Uterus (tissue), 4 donors: ENCODE data around the gene CDH3. TPM values are rescaled to one million over a fixed set of nuclear protein-coding genes. Genes with fewer than 3 reads are reported as not detected.

Experiments used
- DNase-seq, 2 donors: peaks; one replicate each; pipeline ENCODE4 v3.0.0-alpha.2; 2019 to 2020
- H3K27ac ChIP-seq, 2 donors: fragments of 200-600 bp; sonication (generic); 1 replicate in 1 of 2; 2 replicates in 1 of 2; pipeline ENCODE4 v1.5.1; 2016 to 2018
- H3K27me3 ChIP-seq, 2 donors: fragments of 200-600 bp; sonication (generic); one replicate each; pipeline ENCODE4 v1.5.1; 2018 to 2019; ENCODE audit warnings: control low read depth in 1 of 2
- H3K36me3 ChIP-seq, 2 donors: fragments of 200-600 bp; sonication (generic); one replicate each; pipeline ENCODE4 v1.5.1; 2019; ENCODE audit warnings: control low read depth in 1 of 2
- H3K4me1 ChIP-seq, 2 donors: fragments of 200-600 bp; sonication (generic); one replicate each; pipeline ENCODE4 v1.5.1; 2018 to 2019; ENCODE audit warnings: control low read depth in 1 of 2
- H3K4me3 ChIP-seq, 2 donors: fragments of 200-600 bp; sonication (generic); 1 replicate in 1 of 2; 2 replicates in 1 of 2; pipeline ENCODE4 v1.5.1; 2018 to 2019; ENCODE audit warnings: mild to moderate bottlenecking in 1 of 2
- H3K9me3 ChIP-seq, 2 donors: fragments of 200-600 bp; sonication (generic); one replicate each; pipeline ENCODE4 v1.5.1; 2019; ENCODE audit warnings: control low read depth in 1 of 2
- POLR2A ChIP-seq, 2 donors: fragments of 450-650 bp; IDR thresholded peaks; one replicate each; pipeline ENCODE4 v1.6.1; 2016; ENCODE audit warnings: antibody characterized with exemption in 2 of 2, mild to moderate bottlenecking in 1 of 2, moderate library complexity in 1 of 2
- intact Hi-C: fragments of 100-400 bp; cut with DNase I; formaldehyde crosslinking; loops from one replicate; pipeline ENCODE4 v1.15.1; 2023; ENCODE audit warnings: low total_unique reads
- total RNA-seq, 4 donors: library from RNA; depleted of rRNA in 3 of 4; stranded (reverse); fragments of >200 nt in 3 of 4; gene quantifications; one replicate each; pipeline versions ENCODE4 v1.1.0 to v1.2.4, GENCODE V29; 2014 to 2023
- TF ChIP-seq, protein P1 (sequence below), 4 experiments: fragments of 200-600 bp in 2 of 4; fragments of 450-650 bp in 2 of 4; sonication (generic) in 2 of 4; IDR thresholded peaks; one replicate each; pipeline ENCODE4 v1.5.1; 2016 to 2019; ENCODE audit warnings: antibody characterized with exemption in 4 of 4, mild to moderate bottlenecking in 2 of 4, moderate library complexity in 1 of 4
- donor health status: DM: yes; HTN: yes; CAD: no.

The CDH3 gene
- total RNA-seq, 4 donors from 2014 or later = 5.1 to 55.3 (median 18.9) TPM

DNA sequence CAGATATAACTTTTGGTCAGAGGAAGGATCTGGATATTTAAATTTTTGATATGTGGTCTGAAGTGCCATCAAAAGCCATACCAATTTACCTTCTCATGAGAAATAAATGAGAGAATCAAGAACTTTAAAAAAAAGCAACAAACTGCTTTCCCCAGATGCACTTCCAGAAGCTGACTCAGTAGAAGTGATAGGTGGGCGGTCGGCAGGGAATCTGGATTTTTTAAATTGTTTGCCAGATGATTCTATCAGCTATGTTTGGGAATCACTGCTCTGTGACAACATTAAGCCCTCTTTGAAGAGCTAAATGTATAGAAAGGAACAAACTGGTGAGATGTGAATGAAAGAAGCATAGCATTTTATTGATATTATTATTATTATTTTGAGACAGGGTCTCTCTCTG, 19.2 kb downstream of the CDH3 start:
- Histone ChIP-seq H3K36me3 (no peaks in the 10 kb centered on the region), H3K27me3 (no peaks in the 10 kb centered on the region), H3K4me3 (no peak overlapping the region), H3K27ac (no peak overlapping the region), H3K4me1 (no peaks in the 10 kb centered on the region), H3K9me3 (no peaks in the 10 kb centered on the region)
- DNase-seq = no peak
- no peak for TF ChIP-seq POLR2A (IDR thresholded peaks at IDR 0.05)
- TF ChIP-seq, protein P1, sequence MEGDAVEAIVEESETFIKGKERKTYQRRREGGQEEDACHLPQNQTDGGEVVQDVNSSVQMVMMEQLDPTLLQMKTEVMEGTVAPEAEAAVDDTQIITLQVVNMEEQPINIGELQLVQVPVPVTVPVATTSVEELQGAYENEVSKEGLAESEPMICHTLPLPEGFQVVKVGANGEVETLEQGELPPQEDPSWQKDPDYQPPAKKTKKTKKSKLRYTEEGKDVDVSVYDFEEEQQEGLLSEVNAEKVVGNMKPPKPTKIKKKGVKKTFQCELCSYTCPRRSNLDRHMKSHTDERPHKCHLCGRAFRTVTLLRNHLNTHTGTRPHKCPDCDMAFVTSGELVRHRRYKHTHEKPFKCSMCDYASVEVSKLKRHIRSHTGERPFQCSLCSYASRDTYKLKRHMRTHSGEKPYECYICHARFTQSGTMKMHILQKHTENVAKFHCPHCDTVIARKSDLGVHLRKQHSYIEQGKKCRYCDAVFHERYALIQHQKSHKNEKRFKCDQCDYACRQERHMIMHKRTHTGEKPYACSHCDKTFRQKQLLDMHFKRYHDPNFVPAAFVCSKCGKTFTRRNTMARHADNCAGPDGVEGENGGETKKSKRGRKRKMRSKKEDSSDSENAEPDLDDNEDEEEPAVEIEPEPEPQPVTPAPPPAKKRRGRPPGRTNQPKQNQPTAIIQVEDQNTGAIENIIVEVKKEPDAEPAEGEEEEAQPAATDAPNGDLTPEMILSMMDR (IDR thresholded peaks at IDR 0.05) = no peak
- intact Hi-C loops = no loop called here

- Histone ChIP-seq H3K4me1 (no peaks in the 10 kb centered on the region), H3K4me3 (no peak overlapping the region), H3K36me3 (no peaks in the 10 kb centered on the region), H3K9me3 (no peaks in the 10 kb centered on the region), H3K27me3 (no peaks in the 10 kb centered on the region), H3K27ac (no peak overlapping the region)
- no peak for DNase-seq
- intact Hi-C loops = no loop called here
- no peak for TF ChIP-seq POLR2A (IDR thresholded peaks at IDR 0.05)
- TF ChIP-seq, protein P1 (IDR thresholded peaks at IDR 0.05) = no peak
Measured at GRCh38 chr16:68665501-68665900, 20.4 kb downstream of the CDH3 start.

DNA sequence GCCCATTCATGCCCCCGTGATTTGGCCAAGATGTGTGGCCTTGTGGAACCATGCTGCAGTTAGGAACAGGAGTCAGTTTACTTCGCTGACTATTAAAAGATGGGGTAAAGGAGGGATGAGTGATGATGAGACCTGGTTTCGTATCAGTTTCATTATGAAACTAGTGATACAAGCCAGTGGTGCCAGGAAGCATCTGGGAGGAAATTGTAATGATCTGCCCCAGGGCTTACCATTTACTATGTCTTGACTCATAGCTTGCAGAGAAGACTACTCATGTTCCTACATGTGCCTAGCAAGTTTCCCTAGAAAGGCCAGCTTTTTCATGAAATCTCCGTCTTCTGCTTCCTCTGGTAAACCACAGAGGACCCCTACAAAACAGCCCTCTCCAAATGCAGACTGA, 23.2 kb downstream of the CDH3 start:
- intact Hi-C loops = no loop called here
- no peak overlapping the region for H3K4me3 ChIP-seq
- no peaks in the 10 kb centered on the region for H3K9me3 ChIP-seq
- H3K27me3 ChIP-seq = no peaks in the 10 kb centered on the region
- TF ChIP-seq POLR2A (IDR thresholded peaks at IDR 0.05) = no peak
- TF ChIP-seq, protein P1 (IDR thresholded peaks at IDR 0.05) = no peak
- no peak for DNase-seq
- H3K27ac ChIP-seq = no peak overlapping the region
- H3K4me1 ChIP-seq = no peaks in the 10 kb centered on the region
- H3K36me3 ChIP-seq = no peaks in the 10 kb centered on the region

- Histone ChIP-seq H3K9me3 (no peaks in the 10 kb centered on the region), H3K36me3 (no peaks in the 10 kb centered on the region), H3K4me3 (no peak overlapping the region), H3K4me1 (no peaks in the 10 kb centered on the region), H3K27ac (no peak overlapping the region), H3K27me3 (no peaks in the 10 kb centered on the region)
- intact Hi-C loops = no loop called here
- TF ChIP-seq, protein P1 (IDR thresholded peaks at IDR 0.05) = no peak
- no peak for TF ChIP-seq POLR2A (IDR thresholded peaks at IDR 0.05)
- no peak for DNase-seq
Measured at GRCh38 chr16:68676113-68676860, 31.2 kb downstream of the CDH3 start.

- TF ChIP-seq POLR2A (IDR thresholded peaks at IDR 0.05) = no peak
- TF ChIP-seq, protein P1 (IDR thresholded peaks at IDR 0.05) = no peak
- Histone ChIP-seq H3K27ac (no peak overlapping the region), H3K4me1 (no peaks in the 10 kb centered on the region), H3K36me3 (no peaks in the 10 kb centered on the region), H3K9me3 (no peaks in the 10 kb centered on the region), H3K4me3 (no peak overlapping the region), H3K27me3 (no peaks in the 10 kb centered on the region)
- intact Hi-C loops = no loop called here
- DNase-seq = no peak
Measured at GRCh38 chr16:68681038-68681437, 35.9 kb downstream of the CDH3 start.
